NK-92 treated with Interleukin-12 subunit alpha and Interleukin-12 subunit beta, amount 100 ng/mL, for 24 hours (cell line): ENCODE data around the gene BCKDHB.
"Not testable (repeated sequence)": the region's sequence is repeated elsewhere in the genome, so short reads cannot be mapped to it uniquely, and the experiment has no call there.

Experiments used
- DNase-seq: peaks from one replicate; lab custom pipeline; 2025; lab: John Stamatoyannopoulos, UW

The BCKDHB gene

GRCh38 chr6:80263585-80263984, 157.1 kb downstream of the BCKDHB start:
- no peak for DNase-seq

GRCh38 chr6:80268865-80269730, 162.6 kb downstream of the BCKDHB start:
- no peak for DNase-seq

GRCh38 chr6:80271074-80271473, 164.6 kb downstream of the BCKDHB start:
- DNase-seq, result no peak

- DNase-seq, result no peak
These were observed 166.5 kb downstream of the BCKDHB start for GRCh38 chr6:80272988-80273387.

GRCh38 chr6:80276861-80277260, 170.4 kb downstream of the BCKDHB start:
- DNase-seq, result no peak

GRCh38 chr6:80277501-80277900, 171.0 kb downstream of the BCKDHB start:
- no peak for DNase-seq

- DNase-seq, result no peak
These were observed 174.0 kb downstream of the BCKDHB start for GRCh38 chr6:80280262-80281010.

GRCh38 chr6:80282913-80283554, 176.6 kb downstream of the BCKDHB start:
- DNase-seq, result no peak

- DNase-seq, result no peak
These were observed 180.6 kb downstream of the BCKDHB start for GRCh38 chr6:80287112-80287511.

- no peak for DNase-seq
These were observed 181.1 kb downstream of the BCKDHB start for GRCh38 chr6:80287607-80288006.

- no peak for DNase-seq
These were observed 183.3 kb downstream of the BCKDHB start for GRCh38 chr6:80289727-80290126.

- DNase-seq, result not testable (repeated sequence)
These were observed 188.1 kb downstream of the BCKDHB start for GRCh38 chr6:80294531-80294930.

GRCh38 chr6:80302716-80303115, 196.2 kb downstream of the BCKDHB start:
- no peak for DNase-seq

- no peak for DNase-seq
These were observed 197.5 kb downstream of the BCKDHB start for GRCh38 chr6:80304014-80304413.

- no peak for DNase-seq
These were observed 208.1 kb downstream of the BCKDHB start for GRCh38 chr6:80314531-80314930.

- no peak for DNase-seq
These were observed 210.3 kb downstream of the BCKDHB start for GRCh38 chr6:80316686-80317231.

- DNase-seq, result no peak
These were observed 212.7 kb downstream of the BCKDHB start for GRCh38 chr6:80319196-80319595.

GRCh38 chr6:80321011-80321410, 214.5 kb downstream of the BCKDHB start:
- no peak for DNase-seq

GRCh38 chr6:80325742-80326141, 219.3 kb downstream of the BCKDHB start:
- DNase-seq, result no peak

GRCh38 chr6:80328652-80329051, 222.2 kb downstream of the BCKDHB start:
- DNase-seq, result no peak

- DNase-seq, result no peak
These were observed 223.0 kb downstream of the BCKDHB start for GRCh38 chr6:80329496-80329895.

GRCh38 chr6:80330961-80331360, 224.5 kb downstream of the BCKDHB start:
- DNase-seq, result no peak
